ENCODE measurements around the gene NDUFS5.
"Not testable (repeated sequence)": the region's sequence is repeated elsewhere in the genome, so short reads cannot be mapped to it uniquely, and the experiment has no call there.

Gene NDUFS5

GRCh38 chr1:39063775-39064174 is 37.6 kb downstream of the NDUFS5 start:
- DNase-seq (ENCODE audit: low spot score): no peak

- DNase-seq (ENCODE audit: low spot score): no peak
Measured at GRCh38 chr1:39065542-39065941, 39.4 kb downstream of the NDUFS5 start.

DNA sequence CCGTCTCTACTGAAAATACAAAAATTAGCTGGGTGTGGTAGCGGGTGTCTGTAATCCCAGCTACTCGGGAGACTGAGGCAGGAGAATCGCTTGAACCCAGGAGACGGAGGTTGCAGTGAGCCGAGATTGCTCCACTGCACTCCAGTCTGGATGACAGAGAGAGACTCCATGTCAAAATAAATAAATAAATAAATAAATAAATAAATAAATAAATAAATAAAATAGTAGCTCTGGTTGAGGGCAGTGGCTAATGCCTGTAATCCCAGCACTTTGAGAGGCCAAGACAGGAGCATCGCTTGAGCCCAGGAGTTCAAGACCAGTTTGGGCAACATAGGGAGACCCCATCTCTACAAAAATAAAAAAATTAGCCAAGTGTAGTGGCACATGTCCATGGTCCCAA is 42.1 kb downstream of the NDUFS5 start:
- DNase-seq (ENCODE audit: low spot score): not testable (repeated sequence)

- not testable (repeated sequence) for DNase-seq (ENCODE audit: low spot score)
Measured at GRCh38 chr1:39071557-39071956, 45.4 kb downstream of the NDUFS5 start.

GRCh38 chr1:39076127-39076798 is 50.1 kb downstream of the NDUFS5 start:
- no peak for DNase-seq (ENCODE audit: low spot score)

DNA sequence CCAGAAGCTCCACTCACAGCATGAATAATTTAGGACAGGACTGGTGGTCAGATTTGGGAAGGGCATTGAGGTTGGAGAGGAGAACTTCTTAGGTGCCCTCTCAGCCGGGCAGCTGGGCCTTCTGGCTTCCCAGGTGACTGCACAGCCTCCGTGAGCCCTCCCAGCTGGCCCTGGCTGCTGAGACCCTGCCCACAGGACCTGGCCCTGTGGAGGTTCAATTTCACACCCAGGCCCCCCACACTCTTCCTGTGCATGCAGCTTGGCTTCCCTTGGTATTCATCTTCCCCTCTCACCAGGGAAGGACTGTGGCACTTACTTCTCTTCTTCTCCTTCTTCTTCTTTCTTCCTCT is 50.6 kb downstream of the NDUFS5 start:
- no peak for DNase-seq (ENCODE audit: low spot score)

DNA sequence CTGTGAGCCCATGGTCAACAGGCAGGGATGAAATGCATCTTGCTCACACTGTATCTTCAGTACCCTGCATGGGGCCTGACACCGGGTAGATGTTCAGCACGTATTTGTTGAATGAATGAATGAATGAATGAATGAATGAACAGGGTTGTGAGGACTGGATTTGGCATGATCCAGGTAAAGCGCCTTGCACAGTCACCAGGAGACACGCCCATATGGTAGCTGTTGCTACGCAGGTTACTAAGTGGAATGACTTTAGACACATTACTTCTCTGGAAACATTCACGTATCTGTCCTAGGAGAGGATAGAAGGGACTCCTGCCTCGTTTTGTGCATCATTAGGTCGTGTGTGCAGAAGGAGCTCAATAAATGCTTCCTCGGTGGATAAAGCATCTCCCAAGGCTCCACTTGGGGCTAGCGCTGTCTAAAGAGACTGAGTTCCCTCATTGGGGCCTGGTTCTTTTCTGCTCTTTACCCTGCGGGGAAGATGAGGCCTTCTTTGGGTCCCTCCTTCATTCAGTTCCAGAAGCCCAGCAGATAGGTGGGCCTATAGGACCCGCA is 54.2 kb downstream of the NDUFS5 start:
- DNase-seq (ENCODE audit: low spot score): no peak

GRCh38 chr1:39080831-39081270 is 54.7 kb downstream of the NDUFS5 start:
- no peak for DNase-seq (ENCODE audit: low spot score)

GRCh38 chr1:39081271-39082009 is 55.3 kb downstream of the NDUFS5 start:
- DNase-seq (ENCODE audit: low spot score): no peak

GRCh38 chr1:39082010-39082799 is 56.1 kb downstream of the NDUFS5 start:
- no peak for DNase-seq (ENCODE audit: low spot score)

DNA sequence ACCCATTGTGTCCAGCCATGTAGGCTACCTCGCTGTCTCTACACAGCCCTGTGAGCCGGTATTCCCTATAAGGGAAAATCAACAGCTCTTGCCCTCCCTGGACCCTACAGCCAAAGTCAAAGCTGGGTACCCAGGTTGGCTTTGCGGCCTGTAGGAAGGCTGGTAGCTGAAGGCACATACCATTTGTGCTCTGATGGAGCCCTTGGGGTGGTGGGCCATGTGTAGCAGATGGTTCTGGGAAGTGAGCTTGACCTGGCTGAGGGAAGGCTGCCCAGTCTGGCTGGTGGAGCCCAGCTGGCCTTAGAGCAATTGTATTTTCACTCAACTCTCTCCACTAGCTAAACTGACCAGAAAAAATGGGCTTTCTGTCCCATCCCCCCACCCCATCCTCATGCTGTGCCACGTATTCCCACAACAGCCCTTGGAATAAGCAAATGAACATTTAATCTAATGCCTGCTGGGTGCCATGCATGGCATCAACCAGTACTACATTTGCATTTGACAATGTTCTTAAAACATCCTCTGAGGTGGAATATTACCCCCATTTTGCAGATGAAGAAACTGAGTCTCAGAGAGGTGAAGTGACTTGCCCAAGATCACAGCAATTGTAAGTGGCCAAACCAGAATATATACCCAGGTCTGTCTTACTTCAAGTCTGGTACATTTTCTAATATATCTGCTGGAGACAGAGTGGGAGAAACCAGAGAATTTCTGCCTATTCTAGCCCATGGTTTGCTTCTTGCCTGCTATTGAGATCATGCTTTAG is 56.8 kb downstream of the NDUFS5 start:
- no peak for DNase-seq (ENCODE audit: low spot score)

DNA sequence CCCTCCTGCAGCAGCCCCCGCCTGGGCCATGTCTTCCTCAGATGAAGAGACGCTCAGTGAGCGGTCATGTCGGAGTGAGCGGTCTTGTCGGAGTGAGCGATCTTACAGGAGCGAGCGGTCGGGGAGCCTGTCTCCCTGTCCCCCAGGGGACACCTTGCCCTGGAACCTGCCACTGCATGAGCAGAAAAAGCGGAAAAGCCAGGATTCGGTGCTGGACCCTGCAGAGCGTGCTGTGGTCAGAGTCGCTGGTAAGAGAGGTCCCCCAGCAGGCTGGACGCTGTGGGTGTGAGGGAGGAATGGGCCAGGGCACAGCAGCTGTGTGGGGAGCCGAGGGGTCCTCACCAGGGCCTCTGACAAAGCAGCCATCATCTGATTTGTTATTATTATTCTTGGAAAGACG is 58.0 kb downstream of the NDUFS5 start:
- no peak for DNase-seq (ENCODE audit: low spot score)

All from putamen (tissue), 1 donor.